ENCODE results near the gene ZNF624.
A peak's percentile ranks its signal among the peaks of the same experiment; 100 is the strongest.

ZNF624 gene

GRCh38 chr17:16593356-16594102 is 60.1 kb downstream of the ZNF624 start:
- no peak for DNase-seq

DNA sequence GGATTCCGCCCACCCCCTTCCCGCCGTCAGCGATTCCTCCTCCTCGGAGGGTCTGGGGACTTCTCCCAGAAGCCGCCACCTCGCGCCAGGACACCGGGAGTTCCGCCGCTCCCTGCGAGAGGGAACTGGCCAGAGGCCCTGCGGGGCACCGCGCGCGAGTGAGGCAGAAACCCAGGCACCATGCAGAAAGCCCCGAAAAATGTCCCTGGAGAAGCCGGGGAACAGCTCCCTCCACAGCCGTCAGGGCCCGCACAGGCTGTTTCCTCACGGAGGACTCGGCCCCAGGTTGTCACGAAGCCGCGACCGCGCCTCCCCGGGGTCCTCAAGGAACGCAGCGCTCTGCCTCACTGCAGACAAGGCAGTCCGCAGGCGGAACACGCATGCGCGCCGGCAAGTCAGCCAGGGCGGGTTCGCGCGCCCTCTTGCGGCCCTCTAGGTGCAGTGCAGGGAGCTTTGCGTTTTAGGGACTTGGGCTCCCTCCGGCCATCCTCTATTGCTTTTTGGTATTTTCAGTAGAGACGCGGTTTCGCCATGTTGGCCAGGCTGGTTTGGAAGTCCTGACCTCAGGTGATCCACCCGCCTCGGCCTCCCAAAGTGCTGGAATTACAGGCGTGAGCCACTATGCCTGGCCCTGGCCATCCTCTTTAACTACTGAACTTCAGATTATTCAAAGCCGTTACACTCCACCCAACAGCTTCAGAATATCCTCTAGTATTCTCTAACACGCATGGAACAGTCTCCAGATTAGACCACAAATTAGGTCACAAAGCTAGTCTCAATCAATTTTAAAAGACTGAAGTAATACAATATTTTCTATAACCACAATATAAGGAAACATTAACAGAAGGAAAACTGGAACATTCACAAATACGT is 64.3 kb downstream of the ZNF624 start:
- DNase-seq, result peak; percentile 35

DNA sequence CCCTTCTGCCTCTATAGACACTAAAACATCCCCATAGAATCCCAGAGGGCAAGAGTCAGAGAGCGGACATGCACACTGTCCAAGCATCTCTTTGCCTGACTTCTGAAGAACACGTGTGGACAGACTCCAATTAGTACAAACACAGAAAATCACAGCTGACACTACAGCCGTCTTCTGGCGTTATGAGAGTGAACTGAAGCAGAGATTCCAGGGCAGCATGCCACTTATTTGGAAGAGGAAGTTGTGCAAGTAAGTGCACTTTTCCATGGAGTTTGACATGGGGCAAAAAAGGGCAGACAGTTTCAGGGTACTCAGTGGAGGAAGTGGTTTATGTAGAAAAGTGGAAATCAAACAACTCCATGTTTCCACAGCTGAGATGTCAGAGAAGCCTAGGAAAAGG is 67.9 kb downstream of the ZNF624 start:
- no peak for DNase-seq

DNA sequence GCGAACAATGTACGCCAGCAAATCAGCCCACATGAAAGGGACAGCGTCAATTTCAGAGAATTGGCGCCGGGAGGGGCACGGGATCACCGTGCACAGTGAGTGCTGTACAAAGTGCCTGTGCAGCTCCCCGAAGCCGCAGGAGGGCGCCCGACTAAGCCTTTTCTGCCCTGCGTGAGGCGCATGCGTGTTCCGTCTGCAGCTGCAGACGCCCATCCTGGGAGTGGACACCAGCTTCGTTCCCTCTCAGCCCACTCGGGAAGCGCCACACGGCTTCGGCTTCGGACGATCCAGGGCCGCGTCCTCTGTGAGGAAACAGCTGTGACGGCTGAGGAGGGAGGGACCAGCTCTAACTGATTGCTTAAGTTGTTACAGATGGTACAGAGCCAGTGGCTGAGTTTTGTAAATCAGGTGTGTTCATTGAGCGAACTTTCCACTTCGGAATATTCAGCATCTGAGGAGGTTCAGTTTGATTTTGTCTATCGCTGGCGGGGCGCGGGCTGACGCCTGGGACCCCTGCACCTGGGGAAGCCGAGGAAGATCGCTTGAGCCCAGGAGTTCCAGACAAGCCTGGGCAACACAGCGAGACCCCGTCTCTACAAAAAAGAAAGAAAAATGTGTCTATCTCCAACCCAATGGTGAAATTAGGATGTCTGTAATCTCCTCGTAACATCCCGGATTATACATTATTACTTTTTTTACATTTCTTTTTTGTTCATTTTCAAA is 69.2 kb downstream of the ZNF624 start:
- DNase-seq, result peak; percentile 55

DNA sequence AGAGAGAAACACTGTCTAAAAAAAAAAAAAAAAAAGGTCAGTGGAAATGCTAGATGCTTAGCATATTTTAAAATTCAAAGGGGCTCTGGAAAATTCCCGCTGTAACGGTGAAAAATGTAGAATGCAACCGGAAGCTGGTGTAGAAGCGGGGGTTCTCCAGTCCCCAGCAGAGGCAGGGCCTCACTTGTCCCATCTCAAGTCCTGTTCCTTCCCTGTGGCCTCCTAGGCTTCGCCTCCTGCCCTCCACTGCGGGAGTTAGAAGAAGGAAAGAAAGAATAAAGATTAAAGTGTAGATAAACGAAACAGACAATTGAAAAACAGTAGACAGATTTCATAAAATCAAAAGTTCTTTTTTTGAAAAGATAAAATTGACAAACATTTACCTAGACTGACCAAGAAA is 69.9 kb downstream of the ZNF624 start:
- DNase-seq, result no peak

DNA sequence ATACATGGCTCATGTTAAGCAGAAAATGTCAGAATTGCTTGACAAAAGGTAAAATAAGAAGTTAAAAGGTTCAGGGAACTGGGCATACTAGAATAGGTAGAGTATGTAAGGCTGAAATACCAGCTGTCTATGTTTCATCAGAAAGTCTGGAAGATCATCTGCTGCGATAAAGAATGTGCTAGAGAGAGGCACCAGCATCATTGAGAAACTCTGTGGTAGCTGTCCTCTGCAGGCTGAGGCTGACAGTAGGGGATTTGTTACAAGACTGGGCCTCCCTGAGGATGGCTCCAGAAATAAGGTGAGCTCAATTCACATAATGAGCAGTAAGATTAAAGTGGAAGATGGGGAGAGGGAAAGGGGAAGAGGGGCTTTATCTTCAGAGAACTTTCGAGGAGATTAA is 80.2 kb downstream of the ZNF624 start:
- DNase-seq, result no peak

All from NCI-H2029 (cell line).